Progenitor cell of endocrine pancreas (in vitro differentiated cells): Measurements from ENCODE around the gene EN2. TPM values are rescaled to one million over a fixed set of nuclear protein-coding genes. Genes with fewer than 3 reads are reported as not detected.

ENCODE experiments used
- DNase-seq: peaks from one replicate; pipeline ENCODE4 v3.0.0; 2021; ENCODE audit warnings: low spot score; ENCODE audit not compliant: unreplicated experiment
- H3K27ac Mint-ChIP-seq: 2 replicates; pipeline ENCODE4 v1.8.0; 2021; ENCODE audit warnings: mild to moderate bottlenecking, moderate library complexity, mixed read lengths
- H3K27me3 Mint-ChIP-seq: 2 replicates; pipeline ENCODE4 v1.8.0; 2021; ENCODE audit warnings: mixed read lengths
- H3K36me3 Mint-ChIP-seq: 2 replicates; pipeline ENCODE4 v1.8.0; 2022; ENCODE audit warnings: mixed read lengths; ENCODE audit not compliant: insufficient read depth
- H3K4me1 Mint-ChIP-seq: 2 replicates; pipeline ENCODE4 v1.8.0; 2021; ENCODE audit warnings: low read depth, mixed read lengths
- H3K4me3 Mint-ChIP-seq: 2 replicates; pipeline ENCODE4 v1.8.0; 2021; ENCODE audit warnings: low read depth, mild to moderate bottlenecking, moderate library complexity, mixed read lengths
- H3K9me3 Mint-ChIP-seq: 2 replicates; pipeline ENCODE4 v1.8.0; 2021; ENCODE audit warnings: low read depth, mixed read lengths
- CTCF ChIP-seq: fragments of 200-600 bp; sonication (generic); IDR thresholded peaks from one replicate; pipeline ENCODE4 v1.5.0; 2021; ENCODE audit warnings: antibody characterized with exemption, mild to moderate bottlenecking; ENCODE audit not compliant: unreplicated experiment
- total RNA-seq: library from RNA; stranded (reverse); gene quantifications from 2 replicates; pipeline ENCODE4 v1.2.1, GENCODE V29; 2021

EN2 gene
- total RNA-seq, 1 donor from 2014 or later, result not detected

- Mint-ChIP-seq H3K9me3 (no peaks in the 10 kb centered on the region), H3K36me3 (no peaks in the 10 kb centered on the region), H3K27ac (no peak overlapping the region), H3K27me3 (peaks cover 92% of the 10 kb centered on the region), H3K4me1 (peaks cover 1% of the 10 kb centered on the region), H3K4me3 (no peak overlapping the region)
- TF ChIP-seq CTCF, result no peak
- DNase-seq, result no peak
Measured at GRCh38 chr7:155467846-155468784, 10.2 kb downstream of the EN2 start.

- no peak for TF ChIP-seq CTCF
- Mint-ChIP-seq H3K36me3 (no peaks in the 10 kb centered on the region), H3K4me1 (peaks cover 1% of the 10 kb centered on the region), H3K27ac (no peak overlapping the region), H3K4me3 (no peak overlapping the region), H3K27me3 (peaks cover 92% of the 10 kb centered on the region), H3K9me3 (no peaks in the 10 kb centered on the region)
- DNase-seq, result no peak
Measured at GRCh38 chr7:155468785-155469148, 10.8 kb downstream of the EN2 start.

GRCh38 chr7:155469311-155470185, 11.6 kb downstream of the EN2 start:
- no peak overlapping the region for H3K4me3 Mint-ChIP-seq
- TF ChIP-seq CTCF, result no peak
- DNase-seq, result no peak
- no peaks in the 10 kb centered on the region for H3K9me3 Mint-ChIP-seq
- peaks cover 92% of the 10 kb centered on the region for H3K27me3 Mint-ChIP-seq
- H3K36me3 Mint-ChIP-seq, result no peaks in the 10 kb centered on the region
- no peak overlapping the region for H3K27ac Mint-ChIP-seq
- peaks cover 1% of the 10 kb centered on the region for H3K4me1 Mint-ChIP-seq

- H3K4me3 Mint-ChIP-seq, result no peak overlapping the region
Measured at GRCh38 chr7:155470186-155470487, 12.2 kb downstream of the EN2 start.

More at GRCh38 chr7:155470186-155470487, 12.2 kb downstream of the EN2 start:
- TF ChIP-seq CTCF, result no peak
- H3K27me3 Mint-ChIP-seq, result peaks cover 92% of the 10 kb centered on the region
- H3K4me1 Mint-ChIP-seq, result peaks cover 1% of the 10 kb centered on the region
- no peaks in the 10 kb centered on the region for H3K9me3 Mint-ChIP-seq
- no peak for DNase-seq
- no peak overlapping the region for H3K27ac Mint-ChIP-seq
- no peaks in the 10 kb centered on the region for H3K36me3 Mint-ChIP-seq
